ENCODE results near the gene AGPAT1. TPM values are rescaled to one million over a fixed set of nuclear protein-coding genes. Genes with fewer than 3 reads are reported as not detected.

The AGPAT1 gene
- total RNA-seq, 6 donors from 2014 or later: 25.9 to 54.5 (median 32.6) TPM

- H3K9me3 ChIP-seq: no peaks in the 10 kb centered on the region
- H3K4me1 ChIP-seq: peaks cover 37 to 57% (median 46%) of the 10 kb centered on the region in 4 donors
- ATAC-seq (ENCODE audit: low FRiP score in 2 of 2) (peak in 1 of 2 donors; percentile 0), DNase-seq (no peak)
- no peak for TF ChIP-seq POLR2A (IDR thresholded peaks at IDR 0.05)
- H3K36me3 ChIP-seq: peaks cover 7 to 20% (median 13%) of the 10 kb centered on the region in 4 donors
- 31 to 37% methylated on average over 5 of the region's 5 CpGs for WGBS, 2 donors
- H3K27me3 ChIP-seq: no peaks in the 10 kb centered on the region
- peak overlapping the region in 3 of 4 donors; percentile 80 to 86 (median 81) for H3K4me3 ChIP-seq
- peak overlapping the region; percentile 89 to 98 (median 96) for H3K27ac ChIP-seq
Measured at GRCh38 chr6:32176476-32177182, 745 bp upstream of the AGPAT1 start.

DNA sequence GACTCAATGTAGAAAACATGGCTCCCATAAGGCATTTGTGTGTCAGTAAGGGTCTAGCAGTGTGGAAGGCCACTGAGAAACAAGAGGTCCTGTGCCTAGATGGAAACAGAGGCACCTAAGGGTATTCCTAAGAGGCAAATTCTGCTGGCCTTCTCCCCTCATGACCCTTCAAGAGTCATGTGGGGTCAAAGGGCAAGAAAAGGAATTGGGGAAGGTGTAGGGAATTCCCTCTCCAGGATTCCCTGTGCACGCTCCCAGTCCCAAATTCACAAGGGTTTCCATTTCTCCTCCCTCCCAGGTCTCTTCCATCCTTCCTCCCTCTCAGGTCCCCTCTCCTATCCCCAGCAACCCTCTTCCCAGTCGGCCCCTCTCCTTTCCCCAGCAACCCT, 568 bp downstream of the AGPAT1 start:
- TF ChIP-seq, protein P1, sequence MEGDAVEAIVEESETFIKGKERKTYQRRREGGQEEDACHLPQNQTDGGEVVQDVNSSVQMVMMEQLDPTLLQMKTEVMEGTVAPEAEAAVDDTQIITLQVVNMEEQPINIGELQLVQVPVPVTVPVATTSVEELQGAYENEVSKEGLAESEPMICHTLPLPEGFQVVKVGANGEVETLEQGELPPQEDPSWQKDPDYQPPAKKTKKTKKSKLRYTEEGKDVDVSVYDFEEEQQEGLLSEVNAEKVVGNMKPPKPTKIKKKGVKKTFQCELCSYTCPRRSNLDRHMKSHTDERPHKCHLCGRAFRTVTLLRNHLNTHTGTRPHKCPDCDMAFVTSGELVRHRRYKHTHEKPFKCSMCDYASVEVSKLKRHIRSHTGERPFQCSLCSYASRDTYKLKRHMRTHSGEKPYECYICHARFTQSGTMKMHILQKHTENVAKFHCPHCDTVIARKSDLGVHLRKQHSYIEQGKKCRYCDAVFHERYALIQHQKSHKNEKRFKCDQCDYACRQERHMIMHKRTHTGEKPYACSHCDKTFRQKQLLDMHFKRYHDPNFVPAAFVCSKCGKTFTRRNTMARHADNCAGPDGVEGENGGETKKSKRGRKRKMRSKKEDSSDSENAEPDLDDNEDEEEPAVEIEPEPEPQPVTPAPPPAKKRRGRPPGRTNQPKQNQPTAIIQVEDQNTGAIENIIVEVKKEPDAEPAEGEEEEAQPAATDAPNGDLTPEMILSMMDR (IDR thresholded peaks at IDR 0.05): no peak
- TF ChIP-seq POLR2A (IDR thresholded peaks at IDR 0.05): no peak
- TF ChIP-seq POLR2AphosphoS5 (IDR thresholded peaks at IDR 0.05): no peak
- TF ChIP-seq EP300 (IDR thresholded peaks at IDR 0.05): no peak
- Histone ChIP-seq H3K4me3 (peak overlapping the region; percentile 80 to 87 (median 84)), H3K4me1 (peaks cover 37 to 53% (median 44%) of the 10 kb centered on the region in 4 donors), H3K36me3 (peaks cover 0 to 19% (median 11%) of the 10 kb centered on the region in 4 donors), H3K9me3 (no peaks in the 10 kb centered on the region), H3K27me3 (no peaks in the 10 kb centered on the region), H3K27ac (peak overlapping the region; percentile 89 to 98 (median 96))
- 8 to 20% methylated on average over 2 of the region's 2 CpGs for WGBS, 2 donors
- DNase-seq (no peak), ATAC-seq (ENCODE audit: low FRiP score in 2 of 2) (no peak)

- TF ChIP-seq POLR2A (IDR thresholded peaks at IDR 0.05) (no peak), POLR2AphosphoS5 (IDR thresholded peaks at IDR 0.05) (no peak), EP300 (IDR thresholded peaks at IDR 0.05) (no peak)
- TF ChIP-seq, protein P1 (IDR thresholded peaks at IDR 0.05): no peak
- DNase-seq: no peak
- 79 to 84% methylated on average over 1 of the region's 1 CpG for WGBS, 2 donors
Measured at GRCh38 chr6:32174416-32174815, 1.5 kb downstream of the AGPAT1 start.

DNA sequence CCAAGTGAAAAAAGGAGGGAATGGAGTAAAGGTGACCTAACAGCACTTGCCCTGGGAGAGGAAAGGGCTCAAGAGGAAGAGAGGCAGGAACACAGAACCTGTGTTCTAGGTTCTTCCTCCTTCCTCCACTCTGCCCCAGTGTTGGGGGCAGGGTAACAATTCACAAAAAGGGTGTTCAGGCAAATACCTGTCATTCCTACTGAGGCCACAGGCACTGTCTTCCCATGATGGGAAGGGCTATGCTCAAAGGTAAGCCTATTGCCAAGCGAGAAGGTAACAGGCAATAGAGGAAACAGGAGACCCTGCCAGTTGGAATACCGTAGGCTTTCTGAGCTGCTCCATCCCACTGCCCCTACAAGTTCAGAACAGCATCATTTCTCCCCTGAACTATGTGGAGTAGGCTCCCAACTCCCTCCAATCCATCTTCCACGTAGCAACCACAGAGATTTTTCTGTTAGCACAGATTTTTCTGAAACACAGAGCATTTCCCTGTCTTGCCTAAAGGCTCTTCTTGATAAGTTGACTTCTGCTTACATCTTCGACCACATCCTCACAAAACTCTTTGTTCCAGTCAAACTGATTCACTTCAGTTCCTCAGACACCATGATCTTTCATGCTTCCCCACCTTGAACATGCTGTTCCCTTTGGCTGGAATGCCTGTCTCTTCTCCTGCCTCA, 2.7 kb downstream of the AGPAT1 start:
- 71 to 82% methylated on average over 4 of the region's 4 CpGs for WGBS, 2 donors
- H3K4me3 ChIP-seq: no peak overlapping the region
- peaks cover 0 to 32% (median 23%) of the 10 kb centered on the region in 4 donors for H3K36me3 ChIP-seq
- H3K27me3 ChIP-seq: no peaks in the 10 kb centered on the region
- DNase-seq (no peak), ATAC-seq (ENCODE audit: low FRiP score in 2 of 2) (no peak)
- TF ChIP-seq EP300 (IDR thresholded peaks at IDR 0.05) (no peak), POLR2A (IDR thresholded peaks at IDR 0.05) (no peak), POLR2AphosphoS5 (IDR thresholded peaks at IDR 0.05) (no peak)
- TF ChIP-seq, protein P1 (IDR thresholded peaks at IDR 0.05): no peak
- H3K9me3 ChIP-seq: no peaks in the 10 kb centered on the region
- H3K4me1 ChIP-seq: peaks cover 23 to 39% (median 30%) of the 10 kb centered on the region in 4 donors
- H3K27ac ChIP-seq: no peak overlapping the region

More at GRCh38 chr6:32174416-32174815, 1.5 kb downstream of the AGPAT1 start:
- no peaks in the 10 kb centered on the region for H3K9me3 ChIP-seq
- H3K27ac ChIP-seq: no peak overlapping the region
- peak overlapping the region in 1 of 4 donors; percentile 80 for H3K4me3 ChIP-seq
- H3K27me3 ChIP-seq: no peaks in the 10 kb centered on the region
- peaks cover 29 to 46% (median 37%) of the 10 kb centered on the region in 4 donors for H3K4me1 ChIP-seq
- H3K36me3 ChIP-seq: peaks cover 0 to 20% (median 18%) of the 10 kb centered on the region in 4 donors
- no peak for ATAC-seq (ENCODE audit: low FRiP score in 2 of 2)

DNA sequence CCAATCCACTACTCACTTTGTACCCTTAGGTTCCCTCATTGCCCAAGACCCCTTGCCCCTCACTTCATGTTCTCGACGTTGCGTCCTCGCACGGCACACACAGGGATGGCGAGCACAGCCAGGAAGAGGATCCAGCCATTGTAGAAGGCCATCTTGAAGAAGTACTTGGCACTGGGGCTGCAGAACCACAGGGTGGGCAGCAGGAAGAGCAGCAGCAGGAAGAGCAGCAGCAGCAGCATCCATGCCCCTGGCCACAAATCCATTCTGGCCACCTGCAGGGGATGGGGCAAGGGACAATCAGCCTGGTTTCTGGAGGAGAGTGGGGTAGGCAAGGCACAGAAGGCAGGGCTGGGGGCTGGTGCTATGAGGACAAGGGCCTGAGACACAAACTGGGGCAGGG, 4.7 kb downstream of the AGPAT1 start:
- DNase-seq (no peak), ATAC-seq (ENCODE audit: low FRiP score in 2 of 2) (no peak)
- Histone ChIP-seq H3K4me3 (no peak overlapping the region), H3K27ac (no peak overlapping the region), H3K36me3 (peaks cover 0 to 48% (median 32%) of the 10 kb centered on the region in 4 donors), H3K4me1 (peaks cover 13 to 28% (median 19%) of the 10 kb centered on the region in 4 donors), H3K27me3 (no peaks in the 10 kb centered on the region), H3K9me3 (no peaks in the 10 kb centered on the region)
- WGBS, 2 donors: 94 to 96% methylated on average over 6 of the region's 6 CpGs
- TF ChIP-seq POLR2A (IDR thresholded peaks at IDR 0.05) (no peak), EP300 (IDR thresholded peaks at IDR 0.05) (no peak), POLR2AphosphoS5 (IDR thresholded peaks at IDR 0.05) (no peak)
- TF ChIP-seq, protein P1 (IDR thresholded peaks at IDR 0.05): no peak

Measured in upper lobe of left lung (tissue), 6 donors.